H9 (cell line): ENCODE results near the gene NSUN7. TPM values are rescaled to one million over a fixed set of nuclear protein-coding genes. Genes with fewer than 3 reads are reported as not detected.

Experiments
- DNase-seq: peaks from one replicate; pipeline ENCODE4 v3.0.0-alpha.2; 2017
- H2AFZ ChIP-seq: one replicate; pipeline ENCODE4 v1.6.1; 2013; ENCODE audit warnings: mild to moderate bottlenecking, low read length, control low read depth, moderate library complexity
- H2AK5ac ChIP-seq: 2 replicates; pipeline ENCODE4 v1.6.1; 2013; ENCODE audit warnings: low read length, control low read depth, mixed read lengths; ENCODE audit not compliant: insufficient read length
- H2BK120ac ChIP-seq: one replicate; pipeline ENCODE4 v1.6.1; 2013; ENCODE audit warnings: low read depth, mild to moderate bottlenecking, low read length, control low read depth, inconsistent platforms; ENCODE audit not compliant: poor library complexity, severe bottlenecking
- H2BK12ac ChIP-seq: 2 replicates; pipeline ENCODE4 v1.6.1; 2013; ENCODE audit warnings: low read length, control low read depth, mixed read lengths, low read depth; ENCODE audit not compliant: insufficient read length
- H2BK15ac ChIP-seq: 2 replicates; pipeline ENCODE4 v1.6.1; 2013; ENCODE audit warnings: low read depth, low read length, control low read depth
- H2BK20ac ChIP-seq: one replicate; pipeline ENCODE4 v1.6.1; 2013; ENCODE audit warnings: low read depth, mild to moderate bottlenecking, low read length, control low read depth, inconsistent platforms; ENCODE audit not compliant: poor library complexity, severe bottlenecking
- H2BK5ac ChIP-seq: 2 replicates; pipeline ENCODE4 v1.6.1; 2013; ENCODE audit warnings: low read length, control low read depth, mixed read lengths; ENCODE audit not compliant: insufficient read length
- H3K14ac ChIP-seq: 2 replicates; pipeline ENCODE4 v1.6.1; 2013; ENCODE audit warnings: low read length, control low read depth; ENCODE audit not compliant: insufficient read depth
- H3K18ac ChIP-seq: 2 replicates; pipeline ENCODE4 v1.6.1; 2013; ENCODE audit warnings: low read depth, mild to moderate bottlenecking, mixed read lengths, low read length, control low read depth; ENCODE audit not compliant: insufficient read length
- H3K23ac ChIP-seq: 2 replicates; pipeline ENCODE4 v1.6.1; 2013; ENCODE audit warnings: low read length, control low read depth, mixed read lengths, low read depth; ENCODE audit not compliant: insufficient read length
- H3K23me2 ChIP-seq: 2 replicates; pipeline ENCODE4 v1.6.1; 2013; ENCODE audit warnings: low read depth, mild to moderate bottlenecking, mixed read lengths, low read length, control low read depth; ENCODE audit not compliant: insufficient read length, poor library complexity, severe bottlenecking
- H3K27ac ChIP-seq: 2 replicates; pipeline ENCODE4 v1.5.1; 2013; ENCODE audit warnings: low read length, control low read depth, mixed read lengths, low read depth; ENCODE audit not compliant: insufficient read length
- H3K27me3 ChIP-seq: 2 replicates; pipeline ENCODE4 v1.6.1; 2013; ENCODE audit warnings: low read length, control low read depth, inconsistent platforms; ENCODE audit not compliant: insufficient read depth
- H3K4ac ChIP-seq: 2 replicates; pipeline ENCODE4 v1.6.1; 2013; ENCODE audit warnings: low read depth, mild to moderate bottlenecking, control low read depth, inconsistent platforms, low read length, moderate library complexity
- H3K4me1 ChIP-seq: 2 replicates; pipeline ENCODE4 v1.6.1; 2013; ENCODE audit warnings: low read length, control low read depth, inconsistent platforms; ENCODE audit not compliant: insufficient read depth
- H3K4me2 ChIP-seq: 2 replicates; pipeline ENCODE4 v1.6.1; 2013; ENCODE audit warnings: low read length, control low read depth, mixed read lengths; ENCODE audit not compliant: insufficient read length, insufficient read depth
- H3K56ac ChIP-seq: 2 replicates; pipeline ENCODE4 v1.6.1; 2013; ENCODE audit warnings: low read depth, mild to moderate bottlenecking, mixed read lengths, low read length, control low read depth; ENCODE audit not compliant: insufficient read length
- H3K79me1 ChIP-seq: 2 replicates; pipeline ENCODE4 v1.6.1; 2013; ENCODE audit warnings: low read depth, mild to moderate bottlenecking, moderate library complexity, low read length, control low read depth, inconsistent platforms; ENCODE audit not compliant: insufficient read depth, poor library complexity, severe bottlenecking
- H3K79me2 ChIP-seq: 2 replicates; pipeline ENCODE4 v1.6.1; 2013; ENCODE audit warnings: low read length, control low read depth, inconsistent platforms; ENCODE audit not compliant: insufficient read depth
- H3K9ac ChIP-seq: 2 replicates; pipeline ENCODE4 v1.6.1; 2013; ENCODE audit warnings: low read length, control low read depth, mixed read lengths; ENCODE audit not compliant: insufficient read length; ENCODE audit errors: extremely low read depth
- H3K9me3 ChIP-seq: one replicate; pipeline ENCODE4 v1.6.1; 2013; ENCODE audit warnings: low read depth, low read length, inconsistent platforms; ENCODE audit not compliant: control insufficient read depth
- H3T11ph ChIP-seq: one replicate; pipeline ENCODE4 v1.6.1; 2013; ENCODE audit warnings: mild to moderate bottlenecking, low read length, control low read depth, inconsistent platforms
- H4K20me1 ChIP-seq: one replicate; pipeline ENCODE4 v1.6.1; 2013; ENCODE audit not compliant: control insufficient read depth, insufficient read length, insufficient read depth
- H4K5ac ChIP-seq: 2 replicates; pipeline ENCODE4 v1.6.1; 2013; ENCODE audit warnings: low read depth, mild to moderate bottlenecking, mixed read lengths, low read length, control low read depth; ENCODE audit not compliant: insufficient read length
- H4K8ac ChIP-seq: replicated peaks from 2 replicates; pipeline ENCODE4 v1.6.1; 2013; ENCODE audit warnings: low read length, control low read depth, mixed read lengths, low read depth; ENCODE audit not compliant: insufficient read length
- H4K91ac ChIP-seq: 2 replicates; pipeline ENCODE4 v1.6.1; 2013; ENCODE audit warnings: low read depth, mild to moderate bottlenecking, moderate library complexity, mixed read lengths, low read length, control low read depth; ENCODE audit not compliant: insufficient read length
- H3K27ac Mint-ChIP-seq, 3 experiments: 2 replicates in 2 of 3; 3 replicates in 1 of 3; pipeline ENCODE4 v1.8.0; 2020 to 2021; ENCODE audit warnings: mixed read lengths in 3 of 3, mild to moderate bottlenecking in 1 of 3, moderate library complexity in 1 of 3
- H3K27me3 Mint-ChIP-seq: 2 replicates; pipeline ENCODE4 v1.8.0; 2021; ENCODE audit warnings: low read depth, mild to moderate bottlenecking, moderate library complexity, mixed read lengths
- H3K36me3 Mint-ChIP-seq, 3 experiments: 2 replicates in 2 of 3; 3 replicates in 1 of 3; pipeline ENCODE4 v1.8.0; 2020 to 2021; ENCODE audit warnings: low read depth in 3 of 3, mixed read lengths in 3 of 3; ENCODE audit not compliant: insufficient read depth in 1 of 3
- H3K4me1 Mint-ChIP-seq, 2 experiments: 2 replicates each; pipeline ENCODE4 v1.8.0; 2020; ENCODE audit warnings: mixed read lengths in 2 of 2
- H3K4me3 Mint-ChIP-seq, 2 experiments: 2 replicates in 1 of 2; 3 replicates in 1 of 2; pipeline ENCODE4 v1.8.0; 2020 to 2021; ENCODE audit warnings: mild to moderate bottlenecking in 2 of 2, mixed read lengths in 2 of 2, moderate library complexity in 1 of 2
- H3K9me3 Mint-ChIP-seq, 2 experiments: 2 replicates in 1 of 2; 3 replicates in 1 of 2; pipeline ENCODE4 v1.8.0; 2020; ENCODE audit warnings: mild to moderate bottlenecking in 2 of 2, mixed read lengths in 2 of 2, moderate library complexity in 1 of 2
- CTCF ChIP-seq: fragments of 200-600 bp; sonication (generic); conservative IDR thresholded peaks from 3 replicates; pipeline ENCODE4 v1.8.0; 2021; ENCODE audit warnings: antibody characterized with exemption, mild to moderate bottlenecking
- WGBS: extraction: QIAGEN DNeasy Blood & Tissue Kit; methylation state at CpG from one replicate; pipeline ENCODE4 v1.1.7; 2013; ENCODE audit warnings: missing lambda C conversion rate, low lambda C conversion rate, mixed read lengths; ENCODE audit not compliant: insufficient read length; ENCODE audit errors: extremely low coverage; 5-methylcytosine and 5-hydroxymethylcytosine counted together
- total RNA-seq: library from RNA; stranded (reverse); gene quantifications from 2 replicates; pipeline ENCODE4 v1.2.1, GENCODE V29; 2021

The NSUN7 gene
- total RNA-seq, 1 experiment from 2014 or later: 15.9 TPM

- H3K4me1 Mint-ChIP-seq: peaks cover 0 to 23% of the 10 kb centered on the region in 2 experiments; a peak in 3 of 4 replicates
- no peak overlapping the region for H3T11ph ChIP-seq
- no peak overlapping the region for H3K4ac ChIP-seq
- peaks cover 0 to 3% of the 10 kb centered on the region in 2 experiments; a peak in 1 of 5 replicates for H3K9me3 Mint-ChIP-seq
- H3K23ac ChIP-seq: no peak overlapping the region
- no peak overlapping the region for H3K4me2 ChIP-seq
- H3K23me2 ChIP-seq: no peaks in the 10 kb centered on the region
- no peak overlapping the region for H2BK120ac ChIP-seq
- H3K27ac Mint-ChIP-seq: no peak overlapping the region
- no peak overlapping the region for H2BK12ac ChIP-seq
- no peak overlapping the region for H4K8ac ChIP-seq
- no peak overlapping the region for H3K14ac ChIP-seq
- no peak overlapping the region for H2AFZ ChIP-seq
- peaks cover 4% of the 10 kb centered on the region for H3K27me3 Mint-ChIP-seq
- no peaks in the 10 kb centered on the region for H3K36me3 Mint-ChIP-seq
- H3K79me1 ChIP-seq: no peaks in the 10 kb centered on the region
- no peak overlapping the region for H2BK20ac ChIP-seq
- no peak overlapping the region for H3K4me3 Mint-ChIP-seq
- no peak overlapping the region for H3K9ac ChIP-seq
- no CpG with 5 or more reads among the region's 5 CpGs for WGBS
- no peak overlapping the region for H3K27ac ChIP-seq
- H3K4me1 ChIP-seq: no peaks in the 10 kb centered on the region
- no peak overlapping the region for H2BK5ac ChIP-seq
- H3K27me3 ChIP-seq: no peaks in the 10 kb centered on the region
- H2AK5ac ChIP-seq: no peak overlapping the region
- no peak overlapping the region for H3K56ac ChIP-seq
- TF ChIP-seq CTCF: no peak
- no peak overlapping the region for H3K18ac ChIP-seq
- H3K9me3 ChIP-seq: no peaks in the 10 kb centered on the region
- no peak overlapping the region for H2BK15ac ChIP-seq
- H4K20me1 ChIP-seq: no peaks in the 10 kb centered on the region
- no peaks in the 10 kb centered on the region for H3K79me2 ChIP-seq
- no peak overlapping the region for H4K91ac ChIP-seq
- no peak for DNase-seq
- H4K5ac ChIP-seq: no peak overlapping the region
Measured at GRCh38 chr4:40704073-40704472, 45.7 kb upstream of the NSUN7 start.
